K562 (cell line): ENCODE data around the gene EPHB3. TPM values are rescaled to one million over a fixed set of nuclear protein-coding genes. Genes with fewer than 3 reads are reported as not detected.

Source experiments
- ATAC-seq: fragments of 200-7000 bp; cut with Tn5 transposase; 3 replicates; pipeline ENCODE4 v1.9.1; 2020; ENCODE audit warnings: moderate library complexity
- BruUV-seq: library from RNA; stranded (reverse); fragments of 400-500 nt; replicated peaks from 2 replicates; lab custom pipeline; 2021; lab: Mats Ljungman, UMichigan
- CTCF ChIA-PET: fragments of 300-600 bp; formaldehyde crosslinking; extraction: SDS; loops from one replicate; lab custom pipeline; 2021; ENCODE audit warnings: low intra/inter-chr PET ratio; lab: Yijun Ruan, JAX
- POLR2A ChIA-PET: fragments of 300-600, 350-650 bp; sonication (Branson Sonifier 250); formaldehyde crosslinking; extraction: SDS; loops from one replicate; lab custom pipeline; 2021; ENCODE audit warnings: antibody characterized with exemption, inconsistent platforms; lab: Yijun Ruan, JAX
- DNase-seq, 4 experiments: peaks; one replicate each; pipeline versions ENCODE4 v3.0.0 to v3.0.0-alpha.2; 2011 to 2018; ENCODE audit warnings: low spot score in 3 of 4, mixed read lengths in 3 of 4; ENCODE audit errors: extremely low read depth in 1 of 4
- FAIRE-seq: peaks from 2 replicates; lab custom pipeline; 2011; peaks lifted over from hg19 to GRCh38; lab: Jason Lieb, UNC
- H2AFZ ChIP-seq: 2 replicates; pipeline ENCODE4 v1.6.0; 2011; ENCODE audit warnings: low read depth, low read length, control low read depth, inconsistent platforms
- H3K27ac ChIP-seq: fragments of 200-600 bp; 3 replicates; pipeline ENCODE4 v1.8.0; 2011; ENCODE audit warnings: low read depth, mild to moderate bottlenecking, control low read depth, inconsistent platforms, low read length, moderate library complexity, mixed read lengths; ENCODE audit errors: extremely low read depth
- H3K27me3 ChIP-seq, 2 experiments: fragments of 300-600 bp in 1 of 2; 2 replicates in 1 of 2; 3 replicates in 1 of 2; pipeline versions ENCODE4 v1.6.0 to v1.8.0; 2011; ENCODE audit warnings: inconsistent platforms in 2 of 2, low read length in 2 of 2, mild to moderate bottlenecking in 1 of 2, mixed read lengths in 1 of 2, moderate library complexity in 1 of 2; ENCODE audit not compliant: control insufficient read depth in 2 of 2, insufficient read depth in 2 of 2
- H3K36me3 ChIP-seq: fragments of 300-600 bp; 3 replicates; pipeline ENCODE4 v1.8.0; 2011; ENCODE audit warnings: mild to moderate bottlenecking, low read length, inconsistent platforms; ENCODE audit not compliant: control insufficient read depth, insufficient read depth
- H3K4me1 ChIP-seq, 2 experiments: fragments of 200-600 bp in 1 of 2; replicated peaks in 1 of 2; 2 replicates in 1 of 2; 3 replicates in 1 of 2; pipeline versions ENCODE4 v1.5.1 to v1.8.0; 2011; ENCODE audit warnings: inconsistent platforms in 2 of 2, low read length in 2 of 2, mild to moderate bottlenecking in 1 of 2, mixed read lengths in 1 of 2, moderate library complexity in 1 of 2; ENCODE audit not compliant: control insufficient read depth in 2 of 2, insufficient read depth in 2 of 2
- H3K4me2 ChIP-seq: 2 replicates; pipeline ENCODE4 v1.6.1; 2011; ENCODE audit warnings: low read length, control low read depth, inconsistent platforms, mixed read lengths; ENCODE audit not compliant: insufficient read depth
- H3K4me3 ChIP-seq: fragments of 200-600 bp; sonication (generic), shearing (Covaris generic); 2 replicates; pipeline ENCODE4 v1.5.1; 2016; ENCODE audit warnings: control low read depth, inconsistent platforms
- H3K79me2 ChIP-seq: fragments of 200-600 bp; 3 replicates; pipeline ENCODE4 v1.8.0; 2011; ENCODE audit warnings: low read length, inconsistent platforms; ENCODE audit not compliant: control insufficient read depth, insufficient read depth
- H3K9ac ChIP-seq, 2 experiments: 2 replicates each; pipeline versions ENCODE4 v1.6.0 to v1.6.1; 2011; ENCODE audit warnings: low read depth in 2 of 2, low read length in 2 of 2, control low read depth in 1 of 2, inconsistent platforms in 1 of 2, mild to moderate bottlenecking in 1 of 2, mixed read lengths in 1 of 2; ENCODE audit not compliant: insufficient read depth in 1 of 2
- H3K9me1 ChIP-seq: one replicate; pipeline ENCODE4 v1.6.0; 2011; ENCODE audit warnings: inconsistent platforms, mild to moderate bottlenecking, low read length, moderate library complexity; ENCODE audit not compliant: control insufficient read depth, insufficient read depth
- H3K9me3 ChIP-seq: replicated peaks from 2 replicates; pipeline ENCODE4 v1.5.1; 2011; ENCODE audit warnings: low read depth, low read length, inconsistent platforms; ENCODE audit not compliant: control insufficient read depth, insufficient read depth
- H4K20me1 ChIP-seq: replicated peaks from 2 replicates; pipeline ENCODE4 v1.6.1; 2011; ENCODE audit warnings: low read length, inconsistent platforms, mixed read lengths; ENCODE audit not compliant: control insufficient read depth, insufficient read depth
- EGR1 ChIP-seq: fragments of 450-650 bp; conservative IDR thresholded peaks from 2 replicates; pipeline ENCODE4 v1.6.1; 2017; ENCODE audit warnings: mild to moderate bottlenecking
- ETV6 ChIP-seq, 3 experiments: fragments of 150-350 bp in 1 of 3; sonication (generic) in 1 of 3; formaldehyde crosslinking in 1 of 3; IDR thresholded peaks; 2 replicates each; pipeline versions ENCODE4 v1.6.1 to v1.8.0; 2014 to 2022; ENCODE audit warnings: borderline replicate concordance in 2 of 3, low read depth in 2 of 3, antibody characterized with exemption in 1 of 3, low read length in 1 of 3, mild to moderate bottlenecking in 1 of 3, missing genetic modification reagents in 1 of 3
- HSF4 ChIP-seq: fragments of 250-450 bp; sonication (Bioruptor Pico); IDR thresholded peaks from 2 replicates; pipeline ENCODE4 v2.1.2; 2022; ENCODE audit warnings: mild to moderate bottlenecking, moderate library complexity, borderline replicate concordance
- KDM1A ChIP-seq, 2 experiments: fragments of 450-650 bp; IDR thresholded peaks; 2 replicates each; pipeline ENCODE4 v1.6.1; 2016; ENCODE audit warnings: mild to moderate bottlenecking in 2 of 2
- NFE2 ChIP-seq: IDR thresholded peaks from 2 replicates; pipeline ENCODE4 v1.6.1; 2014; ENCODE audit warnings: antibody characterized with exemption, low read depth
- SMARCE1 ChIP-seq: fragments of 450-650 bp; IDR thresholded peaks from 2 replicates; pipeline ENCODE4 v1.7.1; 2016; ENCODE audit warnings: mild to moderate bottlenecking
- U2AF2 ChIP-seq: fragments of 200-400 bp; formaldehyde crosslinking; optimal IDR thresholded peaks from 2 replicates; pipeline ENCODE3; 2017; ENCODE audit warnings: low read depth, mild to moderate bottlenecking, low read length
- ZKSCAN3 ChIP-seq: fragments of 250-450 bp; sonication (Bioruptor Pico); IDR thresholded peaks from 2 replicates; pipeline ENCODE4 v1.4.0; 2020
- ZNF175 ChIP-seq: fragments of 200-800 bp; sonication (Bioruptor generic); IDR thresholded peaks from 2 replicates; pipeline ENCODE4 v1.6.1; 2016; ENCODE audit warnings: low read depth, mild to moderate bottlenecking, missing genetic modification characterization, missing compliant biosample characterization
- ZNF212 ChIP-seq: fragments of 450-650 bp; formaldehyde crosslinking; IDR thresholded peaks from 2 replicates; pipeline ENCODE4 v1.4.0; 2020; ENCODE audit warnings: mild to moderate bottlenecking
- ZNF668 ChIP-seq: fragments of 250-450 bp; sonication (Bioruptor Pico); IDR thresholded peaks from 2 replicates; pipeline ENCODE4 v1.8.0; 2022; ENCODE audit warnings: mild to moderate bottlenecking, inconsistent platforms
- ZNF699 ChIP-seq: fragments of 250-450 bp; sonication (Bioruptor Pico); IDR thresholded peaks from 2 replicates; pipeline ENCODE4 v1.8.0; 2021; ENCODE audit warnings: mild to moderate bottlenecking, moderate library complexity; ENCODE audit not compliant: insufficient replicate concordance
- ZNF76 ChIP-seq: fragments of 250-450 bp; sonication (Bioruptor Pico); IDR thresholded peaks from 2 replicates; pipeline ENCODE4 v1.4.0; 2020; ENCODE audit warnings: mild to moderate bottlenecking, moderate library complexity, borderline replicate concordance
- WGBS: fragments of 100-300 bp; shearing (Covaris generic); methylation state at CpG from one replicate; pipeline ENCODE4 v1.1.6; 2016; ENCODE audit warnings: low coverage, mixed read lengths; ENCODE audit not compliant: insufficient coverage; ENCODE audit errors: missing lambda C conversion rate; 5-methylcytosine and 5-hydroxymethylcytosine counted together
- in situ Hi-C: fragments of 300-500 bp; cut with MboI; formaldehyde crosslinking; loops from 4 replicates; pipeline ENCODE4 v1.15.0; 2018; ENCODE audit warnings: inconsistent platforms, mixed read lengths
- intact Hi-C: fragments of 100-400 bp; cut with micrococcal nuclease; formaldehyde crosslinking; loops from 2 replicates; pipeline ENCODE4 v1.14.2; 2022
- polyA plus RNA-seq, 8 experiments: library from polyadenylated mRNA; depleted of rRNA in 4 of 8; stranded (reverse) in 5 of 8; unstranded in 3 of 8; fragments of >200 nt; fragmentation: Nextera tagmentation in 2 of 8; fragmentation: Illumina TruSeq in 1 of 8; extraction: Ambion mirVana in 2 of 8; extraction: Trizol in 1 of 8; gene quantifications; 2 replicates each; pipeline versions ENCODE4 v1.2.1 to v1.2.3, GENCODE V29; 2011 to 2014; ENCODE audit warnings: inconsistent platforms in 1 of 8, missing spikeins in 1 of 8
- total RNA-seq, 7 experiments: library from RNA; depleted of rRNA in 6 of 7; stranded (reverse); fragments of >200 nt in 6 of 7; fragmentation: Illumina TruSeq in 2 of 7; extraction: Trizol in 2 of 7; gene quantifications; 2 replicates each; pipeline versions ENCODE4 v1.2.1 to v1.2.3, GENCODE V29; 2011 to 2021; ENCODE audit warnings: low replicate concordance in 1 of 7
- TF ChIP-seq, protein P1 (sequence below): fragments of 200-400 bp; formaldehyde crosslinking; IDR thresholded peaks from 2 replicates; pipeline ENCODE4 v1.6.1; 2017; ENCODE audit warnings: mild to moderate bottlenecking, low read depth, low read length, moderate library complexity
- TF ChIP-seq, protein P2 (sequence below): fragments of 250-450 bp; sonication (Bioruptor Pico); IDR thresholded peaks from 2 replicates; pipeline ENCODE4 v1.4.0; 2020; ENCODE audit warnings: mild to moderate bottlenecking
- TF ChIP-seq, protein P3 (sequence below): sonication (generic); formaldehyde crosslinking; IDR thresholded peaks from 2 replicates; pipeline ENCODE4 v1.8.0; 2022; ENCODE audit warnings: mild to moderate bottlenecking, missing genetic modification reagents

Gene EPHB3
- total and polyA plus RNA-seq, 9 of the 15 experiments (the other 6 are each of a cell fraction or from before 2014, with no cell fraction given) = not detected

DNA sequence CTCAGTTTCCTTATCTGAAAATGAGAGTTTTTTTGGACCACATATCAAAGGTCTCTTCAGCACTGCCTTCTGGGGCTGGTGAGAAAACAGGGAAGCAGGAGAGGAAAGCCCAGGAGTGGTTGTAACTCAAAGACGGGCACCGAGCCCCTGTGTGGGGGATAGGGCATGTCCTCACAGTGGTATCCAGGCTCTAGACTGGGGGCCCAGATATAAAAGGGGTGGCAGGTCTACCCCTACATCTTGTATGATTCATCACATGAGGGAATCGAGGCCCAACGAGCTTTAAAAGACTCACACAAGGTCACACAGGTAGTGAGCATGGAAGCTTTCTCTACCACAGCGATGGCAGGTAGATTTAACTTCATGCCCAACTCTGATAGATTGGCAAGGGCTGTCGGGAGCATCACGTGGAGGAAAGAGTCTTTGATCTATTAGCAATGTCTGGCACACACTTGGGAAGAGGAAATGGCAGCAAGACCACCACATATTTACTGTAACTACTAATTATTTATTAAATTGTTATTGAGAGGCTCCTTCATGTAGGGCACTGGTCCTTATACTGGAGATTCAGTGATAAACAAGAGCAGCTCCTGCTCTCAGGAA, 4.1 kb upstream of the EPHB3 start (continued):
- TF ChIP-seq, protein P1, sequence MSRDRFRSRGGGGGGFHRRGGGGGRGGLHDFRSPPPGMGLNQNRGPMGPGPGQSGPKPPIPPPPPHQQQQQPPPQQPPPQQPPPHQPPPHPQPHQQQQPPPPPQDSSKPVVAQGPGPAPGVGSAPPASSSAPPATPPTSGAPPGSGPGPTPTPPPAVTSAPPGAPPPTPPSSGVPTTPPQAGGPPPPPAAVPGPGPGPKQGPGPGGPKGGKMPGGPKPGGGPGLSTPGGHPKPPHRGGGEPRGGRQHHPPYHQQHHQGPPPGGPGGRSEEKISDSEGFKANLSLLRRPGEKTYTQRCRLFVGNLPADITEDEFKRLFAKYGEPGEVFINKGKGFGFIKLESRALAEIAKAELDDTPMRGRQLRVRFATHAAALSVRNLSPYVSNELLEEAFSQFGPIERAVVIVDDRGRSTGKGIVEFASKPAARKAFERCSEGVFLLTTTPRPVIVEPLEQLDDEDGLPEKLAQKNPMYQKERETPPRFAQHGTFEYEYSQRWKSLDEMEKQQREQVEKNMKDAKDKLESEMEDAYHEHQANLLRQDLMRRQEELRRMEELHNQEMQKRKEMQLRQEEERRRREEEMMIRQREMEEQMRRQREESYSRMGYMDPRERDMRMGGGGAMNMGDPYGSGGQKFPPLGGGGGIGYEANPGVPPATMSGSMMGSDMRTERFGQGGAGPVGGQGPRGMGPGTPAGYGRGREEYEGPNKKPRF = no peak

DNA sequence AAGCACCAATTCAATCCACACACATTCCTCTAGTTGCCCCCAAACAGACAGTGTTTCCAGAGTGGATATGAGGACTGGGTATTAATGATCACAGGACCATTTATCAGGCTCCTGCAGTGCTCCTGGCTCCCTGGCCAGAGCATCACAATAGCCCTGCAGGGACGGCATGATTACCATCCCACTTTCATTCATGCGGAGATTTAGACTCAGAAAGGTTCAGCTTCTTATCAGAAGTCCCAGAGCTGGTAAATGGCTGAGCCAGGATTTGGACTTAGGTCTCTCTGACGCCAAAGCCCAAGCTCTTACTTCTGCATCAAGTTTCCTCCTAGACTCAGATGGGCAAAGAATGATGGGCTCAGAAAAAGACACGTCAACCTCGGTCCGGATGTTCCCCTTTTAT, 2.9 kb upstream of the EPHB3 start:
- no peaks in the 10 kb centered on the region for H3K9me3 ChIP-seq
- H3K9me1 ChIP-seq = no peaks in the 10 kb centered on the region
- 1% methylated on average over 6 of the region's 6 CpGs for WGBS
- no peak overlapping the region for H2AFZ ChIP-seq
- H3K27me3 ChIP-seq = peaks cover 30 to 71% of the 10 kb centered on the region in 2 experiments
- 0 out of 2 replicates have a peak, but pooled peaks cover 3% of the 10 kb centered on the region for H4K20me1 ChIP-seq
- H3K4me2 ChIP-seq = no peak overlapping the region
- H3K36me3 ChIP-seq = no peaks in the 10 kb centered on the region
- no peak overlapping the region for H3K9ac ChIP-seq
- ChIA-PET POLR2A (interaction anchor here (0.7 kb wide), 1 partner anchor 26 kb away, joined by 3 read pairs; no protein-coding TSS in a partner anchor), CTCF (no interaction called here)
- in situ Hi-C loops = no loop called here
- H3K79me2 ChIP-seq = no peaks in the 10 kb centered on the region
- H3K4me1 ChIP-seq = peaks cover 0 to 8% of the 10 kb centered on the region in 2 experiments; a peak in 1 of 5 replicates
- no peak overlapping the region for H3K27ac ChIP-seq
- no TSS peak for BruUV-seq
- no peak for ATAC-seq
- intact Hi-C loops = no loop called here
- FAIRE-seq = no peak
- DNase-seq = no peak
- no peak overlapping the region for H3K4me3 ChIP-seq
- TF ChIP-seq ZNF212 (CRISPR knock-in tag) (no peak), ZNF175 (no peak), EGR1 (no peak), ZNF668 (no peak), ZKSCAN3 (no peak), KDM1A (IDR thresholded peaks at IDR 0.05) (no peak), U2AF2 (no peak), ZNF76 (CRISPR knock-in tag) (no peak), ZNF699 (CRISPR knock-in tag) (no peak), SMARCE1 (no peak), NFE2 (no peak), ETV6 (IDR thresholded peaks at IDR 0.05; ENCODE audit: borderline replicate concordance in 1 of 2, low read depth in 2 of 2, low read length in 1 of 2) (no peak), ETV6 (CRISPR knock-in tag; IDR thresholded peaks at IDR 0.05; ENCODE audit: borderline replicate concordance) (no peak), HSF4 (no peak)
- TF ChIP-seq, protein P2, sequence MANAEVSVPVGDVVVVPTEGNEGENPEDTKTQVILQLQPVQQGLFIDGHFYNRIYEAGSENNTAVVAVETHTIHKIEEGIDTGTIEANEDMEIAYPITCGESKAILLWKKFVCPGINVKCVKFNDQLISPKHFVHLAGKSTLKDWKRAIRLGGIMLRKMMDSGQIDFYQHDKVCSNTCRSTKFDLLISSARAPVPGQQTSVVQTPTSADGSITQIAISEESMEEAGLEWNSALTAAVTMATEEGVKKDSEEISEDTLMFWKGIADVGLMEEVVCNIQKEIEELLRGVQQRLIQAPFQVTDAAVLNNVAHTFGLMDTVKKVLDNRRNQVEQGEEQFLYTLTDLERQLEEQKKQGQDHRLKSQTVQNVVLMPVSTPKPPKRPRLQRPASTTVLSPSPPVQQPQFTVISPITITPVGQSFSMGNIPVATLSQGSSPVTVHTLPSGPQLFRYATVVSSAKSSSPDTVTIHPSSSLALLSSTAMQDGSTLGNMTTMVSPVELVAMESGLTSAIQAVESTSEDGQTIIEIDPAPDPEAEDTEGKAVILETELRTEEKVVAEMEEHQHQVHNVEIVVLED (CRISPR knock-in tag) = no peak
- TF ChIP-seq, protein P3, sequence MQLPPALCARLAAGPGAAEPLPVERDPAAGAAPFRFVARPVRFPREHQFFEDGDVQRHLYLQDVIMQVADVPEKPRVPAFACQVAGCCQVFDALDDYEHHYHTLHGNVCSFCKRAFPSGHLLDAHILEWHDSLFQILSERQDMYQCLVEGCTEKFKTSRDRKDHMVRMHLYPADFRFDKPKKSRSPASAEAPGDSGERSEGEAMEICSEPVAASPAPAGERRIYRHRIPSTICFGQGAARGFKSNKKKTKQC (CRISPR knock-in tag) = no peak
